HT-29 (cell line): ENCODE results near the gene TSR3. TPM values are rescaled to one million over a fixed set of nuclear protein-coding genes. Genes with fewer than 3 reads are reported as not detected.
A peak's percentile ranks its signal among the peaks of the same experiment; 100 is the strongest.

Experiments
- DNase-seq: peaks from one replicate; pipeline ENCODE4 v3.0.0-alpha.2; 2015; ENCODE audit warnings: low spot score
- total RNA-seq: library from RNA; depleted of rRNA; stranded (reverse); fragments of >200 nt; shearing (Covaris generic); gene quantifications from 2 replicates; pipeline ENCODE4 v1.2.3, GENCODE V29; 2014; rRNA removed

TSR3 gene
- total RNA-seq, 1 experiment from 2014 or later: 155 TPM

GRCh38 chr16:1309888-1310831 lies 41.5 kb downstream of the TSR3 start:
- DNase-seq: no peak

GRCh38 chr16:1308977-1309885 lies 42.4 kb downstream of the TSR3 start, which contains the start of gene UBE2I:
UBE2I (plus strand) TSS chr16:1309636; CDS start chr16:1314031, 4,395 bp downstream.
- DNase-seq: peak; percentile 96

GRCh38 chr16:1308036-1308976 lies 43.4 kb downstream of the TSR3 start:
- no peak for DNase-seq

- DNase-seq: no peak
Measured at GRCh38 chr16:1306334-1306733, 45.3 kb downstream of the TSR3 start.

GRCh38 chr16:1305823-1306222 lies 45.9 kb downstream of the TSR3 start:
- DNase-seq: no peak

GRCh38 chr16:1301562-1301961 lies 50.1 kb downstream of the TSR3 start:
- no peak for DNase-seq

GRCh38 chr16:1300664-1301476 lies 50.8 kb downstream of the TSR3 start:
- peak; percentile 66 for DNase-seq

- DNase-seq: no peak
Measured at GRCh38 chr16:1299868-1300203, 51.8 kb downstream of the TSR3 start.

Other genes starting within 250 kb of the TSR3 start
- gene CACNA1H, start 198.8 kb downstream of the TSR3 start, total RNA-seq: 0.56 and 0.65 TPM in 2 replicates
- 0.31 TPM in 1 of 2 replicates, not detected in the other for gene TPSG1, start 126.6 kb downstream of the TSR3 start, total RNA-seq
- not detected in 2 replicates for gene TPSB2, start 121.7 kb downstream of the TSR3 start, total RNA-seq
- gene TPSAB1, start 111.2 kb downstream of the TSR3 start, total RNA-seq: not detected in 2 replicates
- gene TPSD1, start 95.8 kb downstream of the TSR3 start, total RNA-seq: not detected in 2 replicates
- gene UBE2I, start 42.2 kb downstream of the TSR3 start, total RNA-seq: 90.1 and 116 TPM in 2 replicates
- 8.2 and 14.1 TPM in 2 replicates for gene BAIAP3, start 18.2 kb downstream of the TSR3 start, total RNA-seq
- 46.6 and 50.9 TPM in 2 replicates for gene GNPTG, start 53 bp upstream of the TSR3 start, total RNA-seq
- gene UNKL, start 62.8 kb upstream of the TSR3 start, total RNA-seq: 29.1 and 32.0 TPM in 2 replicates
- gene UQCC4, start 68.9 kb upstream of the TSR3 start, total RNA-seq: 50.9 and 58.1 TPM in 2 replicates
- 0.10 TPM in 1 of 2 replicates, not detected in the other for gene PERCC1, start 79.2 kb upstream of the TSR3 start, total RNA-seq
- gene CCDC154, start 92.7 kb upstream of the TSR3 start, total RNA-seq: not detected in 2 replicates
- gene CLCN7, start 123.2 kb upstream of the TSR3 start, total RNA-seq: 121 and 151 TPM in 2 replicates
- gene PTX4, start 137.1 kb upstream of the TSR3 start, total RNA-seq: 0.15 TPM in 1 of 2 replicates, not detected in the other
- 72.4 and 77.3 TPM in 2 replicates for gene TELO2, start 141.5 kb upstream of the TSR3 start, total RNA-seq
- 0.61 and 0.78 TPM in 2 replicates for gene TMEM204, start 181.8 kb upstream of the TSR3 start, total RNA-seq